ENCODE results near the gene IL11.

Gene IL11

GRCh38 chr19:55321466-55322137 lies 48.7 kb downstream of the IL11 start:
- DNase-seq: no peak

GRCh38 chr19:55320844-55321419 lies 49.3 kb downstream of the IL11 start:
- no peak for DNase-seq

- no peak for DNase-seq
Measured at GRCh38 chr19:55319785-55320184, 50.5 kb downstream of the IL11 start.

- no peak for DNase-seq
Measured at GRCh38 chr19:55316646-55317045, 53.6 kb downstream of the IL11 start.

GRCh38 chr19:55315956-55316525 lies 54.2 kb downstream of the IL11 start:
- DNase-seq: no peak

GRCh38 chr19:55314396-55314795 lies 55.9 kb downstream of the IL11 start:
- no peak for DNase-seq

Data from cerebellar nuclear complex (tissue), 1 donor.